Esophagus (tissue), 2 donors: Measurements from ENCODE around the gene LTB4R. TPM values are rescaled to one million over a fixed set of nuclear protein-coding genes. Genes with fewer than 3 reads are reported as not detected.

ENCODE experiments used
- H3K27ac ChIP-seq, 2 donors: one replicate each; pipeline ENCODE4 v1.5.1; 2013; ENCODE audit warnings: low read depth in 2 of 2, mild to moderate bottlenecking in 2 of 2, inconsistent platforms in 1 of 2, low read length in 1 of 2, moderate library complexity in 1 of 2
- H3K27me3 ChIP-seq, 2 donors: one replicate each; pipeline ENCODE4 v1.6.1; 2013; ENCODE audit warnings: low read length in 2 of 2, control low read depth in 1 of 2, mild to moderate bottlenecking in 1 of 2; ENCODE audit not compliant: insufficient read depth in 2 of 2, control insufficient read depth in 1 of 2
- H3K36me3 ChIP-seq, 2 donors: one replicate each; pipeline ENCODE4 v1.6.1; 2013; ENCODE audit warnings: low read length in 1 of 2; ENCODE audit not compliant: control insufficient read depth in 2 of 2, insufficient read depth in 2 of 2
- H3K4me1 ChIP-seq, 2 donors: one replicate each; pipeline ENCODE4 v1.6.1; 2013; ENCODE audit warnings: low read length in 1 of 2; ENCODE audit not compliant: control insufficient read depth in 2 of 2, insufficient read depth in 2 of 2
- H3K4me3 ChIP-seq, 2 donors: one replicate each; pipeline ENCODE4 v1.5.1; 2013; ENCODE audit warnings: low read length in 2 of 2, mild to moderate bottlenecking in 2 of 2, low read depth in 1 of 2, moderate library complexity in 1 of 2
- H3K9me3 ChIP-seq, 2 donors: one replicate each; pipeline ENCODE4 v1.6.1; 2013; ENCODE audit warnings: mild to moderate bottlenecking in 2 of 2, low read depth in 1 of 2, low read length in 1 of 2, moderate library complexity in 1 of 2; ENCODE audit not compliant: control insufficient read depth in 2 of 2, insufficient read depth in 1 of 2
- WGBS, 2 donors: extraction: QIAGEN DNeasy Blood & Tissue Kit; methylation state at CpG; one replicate each; pipeline ENCODE4 v1.1.7; 2013; 5-methylcytosine and 5-hydroxymethylcytosine counted together
- polyA plus RNA-seq, 2 donors: library from polyadenylated mRNA; stranded (reverse); fragments of 200-250 nt; gene quantifications; one replicate each; pipeline ENCODE4 v1.2.3, GENCODE V29; 2013
- donor health status: healthy with polysubstance abuse.
- donor health status: Bipolar disorder and iron deficiency.

The LTB4R gene
- polyA plus RNA-seq, 2 donors: 63.3 to 73.6 TPM

DNA sequence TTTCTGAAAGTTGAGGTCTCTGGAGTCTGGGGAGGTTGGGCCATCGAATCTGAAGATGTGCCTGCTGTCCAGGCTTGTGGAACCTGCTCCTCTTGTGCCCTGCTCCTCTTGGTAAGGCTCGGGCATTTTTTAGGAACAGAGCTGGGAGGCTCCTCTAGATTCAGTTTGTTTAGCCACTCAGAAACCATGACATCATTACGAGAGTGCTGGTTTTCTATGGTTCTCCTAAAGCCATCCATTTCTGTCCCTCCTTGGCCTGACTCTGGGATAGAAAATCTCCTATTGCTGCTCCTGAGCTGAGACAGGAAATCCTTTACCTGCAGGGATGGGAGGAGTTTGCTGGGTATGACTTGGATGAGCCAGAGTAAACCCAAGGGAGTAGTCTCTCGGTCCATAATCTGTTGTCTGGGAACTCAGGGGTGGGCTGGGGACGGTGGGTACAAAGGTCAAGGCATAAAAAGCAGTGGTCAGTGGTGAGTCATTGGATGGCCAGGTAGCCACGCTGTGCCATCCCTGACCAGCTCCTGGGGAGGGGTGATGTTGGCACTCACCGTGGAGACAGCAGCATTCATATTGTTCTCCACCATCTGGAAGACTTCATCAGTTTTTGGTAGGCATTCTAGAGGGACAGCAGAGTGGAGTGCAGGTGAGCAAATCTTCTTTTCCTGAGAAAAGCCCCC lies 26.0 kb downstream of the LTB4R start:
- peaks cover 0 to 4% of the 10 kb centered on the region in 2 donors for H3K36me3 ChIP-seq
- H3K27ac ChIP-seq: no peak overlapping the region
- H3K4me3 ChIP-seq: no peak overlapping the region
- peaks cover 5 to 18% of the 10 kb centered on the region in 2 donors for H3K4me1 ChIP-seq
- H3K9me3 ChIP-seq: no peaks in the 10 kb centered on the region
- no peaks in the 10 kb centered on the region for H3K27me3 ChIP-seq
- WGBS, 2 donors: 83 to 85% methylated on average over 7 of the region's 7 CpGs

DNA sequence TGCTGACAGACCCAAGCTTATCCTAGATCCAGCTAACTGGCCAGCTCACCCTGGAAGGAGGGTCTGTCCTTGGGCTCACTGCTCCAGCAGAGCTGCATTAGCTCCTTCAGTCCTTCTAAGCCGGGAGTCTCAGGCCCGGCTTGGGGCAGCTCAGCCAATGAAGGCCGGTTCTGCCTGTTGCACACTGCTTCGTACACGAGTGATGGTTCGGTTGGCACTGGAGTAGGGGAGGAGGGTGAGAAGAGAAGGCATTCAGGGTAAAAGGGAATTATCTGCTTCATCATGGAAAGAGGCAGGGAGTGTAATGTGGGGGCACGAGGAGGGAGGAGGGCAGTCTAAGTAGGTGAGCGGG lies 26.5 kb downstream of the LTB4R start:
- peaks cover 5 to 13% of the 10 kb centered on the region in 2 donors for H3K4me1 ChIP-seq
- H3K4me3 ChIP-seq: no peak overlapping the region
- H3K27me3 ChIP-seq: no peaks in the 10 kb centered on the region
- H3K27ac ChIP-seq: no peak overlapping the region
- WGBS, 2 donors: 94 to 95% methylated on average over 8 of the region's 8 CpGs
- peaks cover 0 to 4% of the 10 kb centered on the region in 2 donors for H3K36me3 ChIP-seq
- H3K9me3 ChIP-seq: no peaks in the 10 kb centered on the region

DNA sequence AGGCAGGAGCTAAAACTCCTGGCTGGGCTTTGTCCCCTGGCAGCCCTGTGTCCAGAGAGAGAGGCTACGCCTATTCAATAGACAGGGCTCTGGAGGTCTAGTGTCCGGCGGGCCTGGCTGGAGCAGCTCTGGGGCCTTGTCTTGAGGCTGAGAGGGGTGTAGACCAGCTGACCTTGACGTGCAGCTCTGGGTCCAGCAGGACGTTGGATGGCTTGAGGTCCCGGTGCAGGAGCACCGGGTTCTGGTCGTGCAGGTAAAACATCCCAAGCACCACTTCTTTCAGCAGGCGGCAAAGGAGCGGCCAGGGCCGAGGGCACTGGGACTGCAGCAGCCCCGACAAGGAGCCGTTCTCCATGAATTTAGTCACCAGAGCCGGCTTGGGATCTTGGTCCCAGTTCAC lies 27.5 kb downstream of the LTB4R start:
- Histone ChIP-seq H3K9me3 (no peaks in the 10 kb centered on the region), H3K36me3 (peaks cover 0 to 4% of the 10 kb centered on the region in 2 donors), H3K27ac (no peak overlapping the region), H3K27me3 (no peaks in the 10 kb centered on the region), H3K4me3 (peak overlapping the region; percentile 53 to 61), H3K4me1 (peaks cover 5 to 9% of the 10 kb centered on the region in 2 donors)
- WGBS, 2 donors: 73 to 82% methylated on average over 14 of the region's 14 CpGs

DNA sequence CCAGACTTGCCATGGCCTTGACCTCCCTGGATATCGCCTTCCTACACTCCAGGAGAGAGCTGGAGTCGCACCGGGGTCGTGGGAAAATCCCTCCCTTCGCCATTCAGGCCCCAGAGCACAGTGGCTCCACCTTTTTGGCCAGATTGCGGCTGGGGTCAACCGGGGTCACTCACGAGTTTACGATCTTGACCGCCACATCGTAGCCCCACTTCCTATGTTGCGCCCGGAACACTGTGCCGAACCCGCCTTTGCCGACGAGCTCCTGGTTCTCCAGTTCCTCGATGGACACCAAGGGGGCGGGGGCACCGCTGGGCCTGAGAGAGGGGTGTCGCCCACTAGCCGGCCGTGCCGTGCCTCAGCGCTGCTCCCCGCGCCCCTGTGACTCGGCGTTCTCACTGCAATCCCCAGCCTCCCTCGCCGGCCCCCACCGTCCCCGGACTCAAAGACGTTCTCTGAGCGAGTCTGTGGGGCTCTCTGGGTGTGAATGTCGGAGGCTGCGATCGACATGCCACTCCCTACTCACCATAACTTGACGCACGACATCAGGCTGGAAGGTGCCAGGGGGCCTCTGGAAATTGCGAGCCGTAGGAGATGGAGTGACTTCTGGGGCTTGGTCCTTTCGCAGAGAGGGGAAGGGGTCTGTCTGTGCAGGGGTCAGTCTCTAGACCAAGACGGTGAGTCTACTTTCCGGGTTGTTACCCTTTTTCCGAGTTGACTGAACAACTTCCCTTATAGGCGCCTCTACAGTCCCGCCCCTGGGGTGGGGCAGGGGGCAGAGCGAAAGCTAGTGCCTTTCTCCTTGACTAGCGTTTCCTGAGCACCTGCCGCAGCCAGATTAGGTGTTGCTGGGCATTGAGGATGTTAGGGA lies 28.2 kb downstream of the LTB4R start, which contains the start of gene RIPK3:
TSS of gene RIPK3 (minus strand) at position 708 of the 868 bp plus-strand sequence. CDS start at position 543, 165 bp downstream.
- H3K27ac ChIP-seq: peak within 1 kb of the TSS; percentile 60 to 62
- H3K9me3 ChIP-seq: no peaks in the 10 kb centered on the region
- H3K4me1 ChIP-seq: peaks cover 5 to 9% of the 10 kb centered on the region in 2 donors
- H3K36me3 ChIP-seq: peaks cover 0 to 4% of the 10 kb centered on the region in 2 donors
- 8 to 13% methylated on average over 51 of the region's 51 CpGs for WGBS, 2 donors
- peak within 1 kb of the TSS; percentile 53 to 61 for H3K4me3 ChIP-seq
- H3K27me3 ChIP-seq: no peaks in the 10 kb centered on the region

DNA sequence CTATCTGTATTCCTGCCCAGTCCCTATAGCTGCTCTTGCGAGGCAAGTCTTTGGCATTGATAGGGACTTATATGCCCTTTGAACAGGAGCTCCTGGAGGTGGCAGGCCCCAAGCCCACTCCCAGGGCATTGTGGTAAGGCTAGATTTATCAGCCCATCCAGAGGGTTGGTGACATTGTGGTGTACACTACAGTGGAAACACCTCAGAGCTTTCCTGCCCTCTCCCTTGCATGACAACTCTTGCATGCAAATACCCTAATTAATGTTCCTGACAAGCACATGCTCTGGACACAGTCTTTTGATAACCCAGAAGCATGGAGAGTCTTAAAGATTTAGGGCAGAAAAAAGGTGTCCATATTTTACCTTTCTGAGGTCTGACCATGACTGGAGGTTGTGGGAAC lies 29.3 kb downstream of the LTB4R start:
- no peak overlapping the region for H3K27ac ChIP-seq
- no peak overlapping the region for H3K4me3 ChIP-seq
- no peaks in the 10 kb centered on the region for H3K9me3 ChIP-seq
- peaks cover 5 to 6% of the 10 kb centered on the region in 2 donors for H3K4me1 ChIP-seq
- peaks cover 0 to 4% of the 10 kb centered on the region in 2 donors for H3K36me3 ChIP-seq
- H3K27me3 ChIP-seq: no peaks in the 10 kb centered on the region
- 83 to 98% methylated on average over 1 of the region's 1 CpG for WGBS, 2 donors

DNA sequence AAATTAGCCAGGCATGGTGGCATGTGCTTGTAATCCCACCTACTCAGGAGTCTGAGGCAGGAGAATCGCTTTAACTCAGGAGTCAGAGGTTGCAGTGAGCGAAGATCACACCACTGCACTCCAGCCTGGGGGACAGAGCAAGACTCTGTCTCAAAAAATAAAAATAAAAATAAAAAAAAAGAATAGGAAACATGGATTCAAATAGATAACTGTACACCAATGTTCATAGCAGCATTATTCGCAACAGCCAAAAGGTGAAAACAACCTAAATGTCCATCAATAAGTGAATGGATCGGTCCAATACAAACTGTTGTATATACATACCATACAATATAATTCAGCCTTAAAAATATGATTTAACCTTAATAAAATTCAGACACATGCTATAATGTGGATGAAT lies 31.6 kb downstream of the LTB4R start:
- peaks cover 5 to 6% of the 10 kb centered on the region in 2 donors for H3K4me1 ChIP-seq
- H3K4me3 ChIP-seq: no peak overlapping the region
- WGBS, 2 donors: 96% methylated on average over 4 of the region's 4 CpGs
- no peaks in the 10 kb centered on the region for H3K36me3 ChIP-seq
- H3K27ac ChIP-seq: no peak overlapping the region
- H3K9me3 ChIP-seq: no peaks in the 10 kb centered on the region
- H3K27me3 ChIP-seq: no peaks in the 10 kb centered on the region

DNA sequence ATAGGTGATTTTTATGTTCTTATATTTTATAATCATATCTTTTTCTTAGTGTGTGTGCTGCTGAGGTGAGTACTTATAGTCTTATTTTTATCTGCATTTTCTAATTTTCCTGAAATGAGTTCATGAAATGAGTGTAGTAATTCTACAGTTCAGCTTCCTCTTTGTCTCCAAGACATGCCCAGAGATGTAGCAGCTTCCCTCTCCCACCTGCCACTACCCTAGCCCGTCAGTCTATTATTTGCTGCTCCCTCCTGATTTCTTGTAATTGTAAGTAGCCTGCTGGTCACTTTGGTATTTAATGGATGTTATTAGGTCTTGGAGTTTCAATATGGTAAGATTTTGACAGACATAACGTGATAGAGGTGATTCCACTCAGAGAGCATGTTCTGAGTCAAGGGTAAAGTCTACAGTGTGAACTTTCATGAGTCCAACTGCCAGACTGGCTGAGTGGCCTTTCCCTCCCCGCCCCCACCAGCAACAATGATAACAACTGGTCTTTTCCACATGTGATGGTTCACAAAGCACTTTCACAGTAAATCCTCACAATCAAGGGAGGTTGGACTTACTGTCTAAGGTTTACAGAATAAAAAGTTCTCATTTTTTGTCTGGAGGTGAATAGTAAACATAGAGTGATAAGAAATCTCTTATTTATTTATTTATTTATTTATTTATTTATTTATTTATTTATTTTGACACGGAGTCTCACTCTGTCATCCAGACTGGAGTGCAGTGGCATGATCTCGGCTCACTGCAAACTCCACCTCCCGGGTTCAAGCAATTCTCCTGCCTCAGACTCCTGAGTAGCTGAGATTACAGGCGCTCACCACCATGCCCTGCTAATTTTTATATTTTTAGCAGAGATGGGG lies 32.7 kb downstream of the LTB4R start:
- Histone ChIP-seq H3K9me3 (no peaks in the 10 kb centered on the region), H3K27me3 (no peaks in the 10 kb centered on the region), H3K36me3 (no peaks in the 10 kb centered on the region), H3K4me3 (no peak overlapping the region), H3K4me1 (peaks cover 2% of the 10 kb centered on the region in 2 donors), H3K27ac (no peak overlapping the region)
- 74 to 82% methylated on average over 7 of the region's 7 CpGs for WGBS, 2 donors

DNA sequence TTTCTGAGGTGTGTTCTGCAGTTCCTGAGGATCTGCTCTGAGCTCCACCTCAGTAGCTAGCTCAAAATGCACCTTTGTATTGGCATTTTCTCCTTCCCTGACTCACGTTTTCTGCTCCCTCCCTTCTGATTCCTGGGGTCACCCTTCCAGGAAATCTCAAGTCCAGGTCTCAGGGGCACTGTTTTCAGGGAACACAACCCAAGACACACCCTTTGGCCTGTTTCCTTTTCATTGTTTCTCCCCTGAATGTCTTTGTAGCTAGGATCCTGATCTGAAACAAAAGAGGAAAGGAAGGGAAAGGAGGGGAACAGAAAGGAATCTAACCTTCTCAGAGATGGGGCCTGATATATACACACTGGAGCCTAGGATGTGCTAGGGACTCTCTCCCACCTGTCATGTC lies 35.8 kb downstream of the LTB4R start:
- H3K27ac ChIP-seq: no peak overlapping the region
- WGBS, 2 donors: 38 to 58% methylated on average over 1 of the region's 1 CpG
- peaks cover 0 to 3% of the 10 kb centered on the region in 2 donors for H3K4me1 ChIP-seq
- no peak overlapping the region for H3K4me3 ChIP-seq
- no peaks in the 10 kb centered on the region for H3K9me3 ChIP-seq
- H3K27me3 ChIP-seq: no peaks in the 10 kb centered on the region
- no peaks in the 10 kb centered on the region for H3K36me3 ChIP-seq

DNA sequence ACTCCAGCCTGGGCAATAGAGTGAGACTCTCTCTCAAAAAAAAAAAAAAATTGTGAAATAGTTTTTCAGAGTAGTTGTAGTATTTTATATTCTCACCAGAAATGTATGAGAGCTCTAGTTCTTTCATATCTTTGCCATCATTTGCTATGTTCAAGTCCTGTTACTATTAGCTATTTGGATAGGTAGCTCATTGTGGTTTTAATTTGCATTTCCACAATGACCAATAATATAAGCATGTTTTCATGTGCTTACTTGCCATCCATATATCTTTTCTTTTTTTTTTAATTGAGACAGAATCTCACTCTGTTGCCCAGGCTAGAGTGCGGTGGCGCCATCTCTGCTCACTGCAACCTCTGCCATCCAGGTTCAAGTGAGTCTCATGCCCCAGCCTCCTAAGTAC lies 36.9 kb downstream of the LTB4R start:
- no peak overlapping the region for H3K4me3 ChIP-seq
- no peaks in the 10 kb centered on the region for H3K36me3 ChIP-seq
- no peaks in the 10 kb centered on the region for H3K27me3 ChIP-seq
- H3K4me1 ChIP-seq: peaks cover 0 to 3% of the 10 kb centered on the region in 2 donors
- H3K9me3 ChIP-seq: no peaks in the 10 kb centered on the region
- WGBS, 2 donors: 92 to 93% methylated on average over 2 of the region's 2 CpGs
- H3K27ac ChIP-seq: no peak overlapping the region
